Subcutaneous adipose tissue (tissue), 4 donors: Measurements from ENCODE around the gene TMEM120B. TPM values are rescaled to one million over a fixed set of nuclear protein-coding genes. Genes with fewer than 3 reads are reported as not detected.

Experiments
- total RNA-seq, 4 donors: library from RNA; depleted of rRNA; stranded (reverse); fragments of >200 nt; gene quantifications; one replicate each; pipeline ENCODE4 v1.1.0, GENCODE V29; 2016
- TF ChIP-seq, protein P1 (sequence below): fragments of 450-650 bp; IDR thresholded peaks from one replicate; pipeline ENCODE4 v1.5.1; 2016; ENCODE audit warnings: low read depth, mild to moderate bottlenecking, control low read depth, antibody characterized with exemption, moderate library complexity

Gene TMEM120B
- total RNA-seq, 4 donors from 2014 or later, result 2.7 to 15.4 (median 3.2) TPM

DNA sequence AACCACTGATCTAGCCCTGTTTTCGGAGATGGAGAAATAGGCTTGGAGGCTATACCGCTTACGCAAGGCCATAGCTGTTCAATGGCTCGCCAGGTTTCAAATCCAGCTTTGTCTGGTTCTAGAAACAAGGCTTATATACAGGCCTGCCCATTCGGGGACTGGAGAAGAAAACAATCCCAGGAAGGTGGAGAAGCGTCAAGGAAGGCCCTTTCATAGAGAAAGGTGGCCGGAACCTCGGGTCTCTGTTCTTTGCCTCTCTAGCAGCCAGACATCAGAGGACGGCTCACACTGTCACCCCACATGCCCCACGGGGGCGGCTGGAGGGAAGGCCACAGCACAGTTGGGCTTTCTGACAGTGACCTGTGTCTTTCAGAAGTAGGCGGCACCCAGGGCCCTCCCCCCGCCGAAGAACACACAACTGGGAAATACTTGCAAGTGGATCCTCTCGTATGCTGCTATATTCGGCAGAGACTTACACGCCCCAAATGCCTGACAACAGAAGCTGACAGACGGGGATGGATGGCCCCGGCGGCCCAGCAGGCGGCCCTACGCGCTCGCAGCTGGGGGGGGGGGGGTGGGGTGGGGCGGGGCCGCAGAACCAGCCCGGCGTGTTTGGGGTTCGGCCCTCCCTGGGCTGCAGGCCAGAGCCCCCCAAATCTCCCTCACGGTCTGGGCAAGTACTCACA lies 86.7 kb downstream of the TMEM120B start:
- TF ChIP-seq, protein P1, sequence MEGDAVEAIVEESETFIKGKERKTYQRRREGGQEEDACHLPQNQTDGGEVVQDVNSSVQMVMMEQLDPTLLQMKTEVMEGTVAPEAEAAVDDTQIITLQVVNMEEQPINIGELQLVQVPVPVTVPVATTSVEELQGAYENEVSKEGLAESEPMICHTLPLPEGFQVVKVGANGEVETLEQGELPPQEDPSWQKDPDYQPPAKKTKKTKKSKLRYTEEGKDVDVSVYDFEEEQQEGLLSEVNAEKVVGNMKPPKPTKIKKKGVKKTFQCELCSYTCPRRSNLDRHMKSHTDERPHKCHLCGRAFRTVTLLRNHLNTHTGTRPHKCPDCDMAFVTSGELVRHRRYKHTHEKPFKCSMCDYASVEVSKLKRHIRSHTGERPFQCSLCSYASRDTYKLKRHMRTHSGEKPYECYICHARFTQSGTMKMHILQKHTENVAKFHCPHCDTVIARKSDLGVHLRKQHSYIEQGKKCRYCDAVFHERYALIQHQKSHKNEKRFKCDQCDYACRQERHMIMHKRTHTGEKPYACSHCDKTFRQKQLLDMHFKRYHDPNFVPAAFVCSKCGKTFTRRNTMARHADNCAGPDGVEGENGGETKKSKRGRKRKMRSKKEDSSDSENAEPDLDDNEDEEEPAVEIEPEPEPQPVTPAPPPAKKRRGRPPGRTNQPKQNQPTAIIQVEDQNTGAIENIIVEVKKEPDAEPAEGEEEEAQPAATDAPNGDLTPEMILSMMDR, result no peak

DNA sequence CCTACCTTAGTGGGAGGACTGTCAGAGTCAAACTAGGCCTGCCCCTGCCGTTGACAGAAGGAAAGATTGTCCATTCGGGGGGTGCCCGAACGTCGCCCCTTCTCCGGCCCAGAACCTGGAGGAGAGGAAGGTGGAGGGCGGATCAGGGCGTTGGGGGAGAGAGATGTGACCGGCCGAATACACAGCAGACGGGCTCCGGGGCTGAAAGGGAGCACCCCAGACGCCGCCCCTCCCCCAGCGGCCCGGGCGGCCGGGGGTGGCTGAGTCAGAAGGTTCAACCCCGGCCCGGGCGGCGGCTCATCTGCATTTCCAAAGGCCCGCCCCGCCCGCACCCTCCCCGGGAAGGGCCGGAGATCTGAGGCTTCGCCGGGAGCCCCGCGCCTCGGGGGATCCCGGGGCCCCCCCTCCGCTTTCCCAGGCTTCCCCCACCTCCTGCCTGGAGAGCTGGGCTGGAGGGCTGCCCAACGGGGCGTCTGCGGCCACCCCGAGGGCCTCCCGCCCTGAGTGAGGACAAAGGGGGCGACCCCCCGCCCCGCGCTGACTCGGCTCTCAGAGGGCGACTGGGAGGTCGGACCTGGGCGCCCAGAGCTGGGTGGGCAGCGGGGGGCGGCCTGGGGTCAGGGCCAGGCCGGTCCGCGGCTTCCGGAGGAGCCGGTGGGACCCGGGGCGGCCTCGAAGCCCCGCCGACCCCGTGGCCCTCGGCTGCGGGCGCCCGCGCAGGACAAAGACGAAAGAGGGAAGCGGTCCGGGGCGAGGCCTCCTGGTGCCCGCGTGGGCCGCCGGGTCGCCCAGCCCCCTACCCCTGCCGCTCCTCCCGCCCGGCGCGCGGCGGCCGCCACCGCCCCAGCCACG lies 87.5 kb downstream of the TMEM120B start:
- TF ChIP-seq, protein P1, result no peak

- TF ChIP-seq, protein P1, result no peak
These were observed 88.4 kb downstream of the TMEM120B start for GRCh38 chr12:121800694-121801594.

DNA sequence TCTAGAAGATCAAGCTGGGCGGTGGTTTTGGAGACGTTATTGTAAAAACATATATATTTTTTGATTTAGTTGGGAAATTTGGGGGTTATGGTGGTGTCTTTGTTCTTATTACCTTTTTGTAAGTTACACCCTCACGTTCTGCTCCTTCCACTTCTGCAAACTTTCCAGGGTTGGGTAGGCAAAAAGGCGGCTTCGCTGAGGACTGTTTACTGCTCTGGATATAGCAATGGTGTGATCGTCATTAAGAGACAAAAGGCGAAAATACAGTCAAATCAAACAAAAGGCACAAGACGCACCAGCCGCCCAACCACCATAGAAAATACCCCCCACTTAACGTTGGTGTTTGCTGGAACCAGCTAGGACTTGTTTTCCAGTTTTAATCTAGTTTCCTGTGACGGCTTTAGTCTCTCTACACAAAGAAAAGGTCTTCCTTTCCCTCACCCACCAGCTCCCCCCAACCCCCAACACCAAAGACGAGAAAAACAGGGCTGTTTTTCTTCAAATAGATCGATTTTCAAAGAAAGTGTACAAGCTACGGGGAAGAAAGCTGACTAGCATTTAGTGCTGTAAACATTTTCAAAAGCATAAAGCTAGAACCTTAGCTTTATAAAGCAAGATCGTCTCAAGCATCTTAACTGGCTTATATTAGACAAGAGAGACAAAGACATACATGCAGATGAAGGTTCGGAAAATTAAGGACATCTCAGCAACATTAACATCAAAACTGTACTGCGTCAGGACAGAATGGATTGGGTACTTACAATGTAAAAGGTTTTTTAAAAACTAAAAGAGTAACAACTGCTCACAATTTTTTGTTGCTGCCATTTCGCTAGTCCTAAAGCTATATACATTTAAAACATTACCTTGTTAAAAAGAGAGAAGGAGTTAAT lies 89.3 kb downstream of the TMEM120B start:
- TF ChIP-seq, protein P1, result no peak

- TF ChIP-seq, protein P1, result no peak
These were observed 89.9 kb downstream of the TMEM120B start for GRCh38 chr12:121802485-121802842.

GRCh38 chr12:121802843-121803698 lies 90.5 kb downstream of the TMEM120B start:
- TF ChIP-seq, protein P1, result no peak
